Measurements from ENCODE around the gene FAM136A.
"Not testable (repeated sequence)": the region's sequence is repeated elsewhere in the genome, so short reads cannot be mapped to it uniquely, and the experiment has no call there.

The FAM136A gene

DNA sequence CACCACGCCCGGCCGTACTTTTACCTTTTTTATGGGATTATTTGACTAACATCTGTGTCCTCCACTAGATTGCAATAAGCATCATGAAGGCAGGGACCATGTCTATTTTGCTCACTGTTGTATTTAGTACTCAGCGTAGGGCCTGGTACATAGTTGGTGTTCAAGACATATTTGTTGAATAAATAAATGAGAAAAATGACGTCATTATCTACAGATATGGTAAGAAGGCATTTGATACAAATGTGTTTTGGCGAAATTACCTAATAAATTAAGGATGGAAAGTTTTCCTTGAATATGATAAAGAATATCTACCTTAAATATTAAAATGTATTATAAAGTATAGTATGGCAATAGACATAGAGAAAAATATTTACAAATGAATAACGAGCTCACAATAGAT is 24.0 kb upstream of the FAM136A start:
- no peak overlapping the region for H3K9ac ChIP-seq (ENCODE audit: low read length)
- no peaks in the 10 kb centered on the region for H3K9me3 ChIP-seq (ENCODE audit: control insufficient read depth, low read length)
- no peaks in the 10 kb centered on the region for H3K27me3 ChIP-seq (ENCODE audit: control insufficient read depth, insufficient read depth, low read length)
- peaks cover 6% of the 10 kb centered on the region for H3K4me1 ChIP-seq (ENCODE audit: control insufficient read depth, insufficient read depth, low read length)
- H3K4me3 ChIP-seq (ENCODE audit: low read length) = no peak overlapping the region
- no peaks in the 10 kb centered on the region for H3K36me3 ChIP-seq (ENCODE audit: control insufficient read depth, insufficient read depth, low read length)

DNA sequence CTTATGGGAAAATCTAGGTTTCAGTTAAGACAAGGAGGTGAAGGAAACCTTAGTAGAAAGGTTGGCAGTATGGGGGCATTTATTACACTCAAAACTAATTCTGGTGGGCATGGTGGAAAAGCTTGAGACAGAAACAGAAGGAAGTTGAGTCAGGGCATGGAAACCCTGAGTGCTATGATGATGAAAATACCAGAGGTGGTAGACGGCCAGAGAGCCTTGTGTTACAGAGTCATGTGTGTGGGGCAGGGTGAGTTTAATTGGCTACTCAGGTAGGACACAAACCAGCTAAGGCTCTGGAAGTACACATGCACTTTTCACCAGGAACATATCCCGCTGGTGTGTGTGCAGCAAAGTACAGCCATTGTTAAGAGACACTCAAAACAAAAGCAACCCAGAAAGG is 20.7 kb upstream of the FAM136A start:
- H3K9ac ChIP-seq (ENCODE audit: low read length) = no peak overlapping the region
- H3K9me3 ChIP-seq (ENCODE audit: control insufficient read depth, low read length) = no peaks in the 10 kb centered on the region
- no peaks in the 10 kb centered on the region for H3K36me3 ChIP-seq (ENCODE audit: control insufficient read depth, insufficient read depth, low read length)
- no peaks in the 10 kb centered on the region for H3K27me3 ChIP-seq (ENCODE audit: control insufficient read depth, insufficient read depth, low read length)
- H3K4me3 ChIP-seq (ENCODE audit: low read length) = no peak overlapping the region
- H3K4me1 ChIP-seq (ENCODE audit: control insufficient read depth, insufficient read depth, low read length) = no peaks in the 10 kb centered on the region

DNA sequence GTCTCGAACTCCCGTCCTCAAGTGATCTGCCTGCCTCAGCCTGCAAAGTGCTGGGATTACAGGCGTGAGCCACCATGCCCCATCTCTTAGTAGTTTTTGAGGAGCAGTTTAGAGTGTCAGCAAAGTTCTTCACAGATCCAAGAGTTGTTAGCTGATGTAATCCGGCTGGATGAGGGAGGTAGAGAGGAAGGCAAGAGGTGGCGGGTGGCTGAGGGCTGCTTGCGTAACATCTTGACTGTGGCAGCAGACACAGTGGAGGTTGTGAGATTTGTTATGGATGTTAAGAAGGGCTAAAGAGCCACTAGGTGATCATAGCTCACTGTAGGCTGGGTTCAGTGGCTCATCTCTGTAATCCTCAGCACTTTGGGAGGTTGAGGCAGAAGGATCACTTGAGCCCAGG is 19.5 kb upstream of the FAM136A start:
- no peak overlapping the region for H3K9ac ChIP-seq (ENCODE audit: low read length)
- H3K27me3 ChIP-seq (ENCODE audit: control insufficient read depth, insufficient read depth, low read length) = no peaks in the 10 kb centered on the region
- H3K9me3 ChIP-seq (ENCODE audit: control insufficient read depth, low read length) = no peaks in the 10 kb centered on the region
- H3K4me1 ChIP-seq (ENCODE audit: control insufficient read depth, insufficient read depth, low read length) = no peaks in the 10 kb centered on the region
- H3K4me3 ChIP-seq (ENCODE audit: low read length) = no peak overlapping the region
- H3K36me3 ChIP-seq (ENCODE audit: control insufficient read depth, insufficient read depth, low read length) = no peaks in the 10 kb centered on the region

DNA sequence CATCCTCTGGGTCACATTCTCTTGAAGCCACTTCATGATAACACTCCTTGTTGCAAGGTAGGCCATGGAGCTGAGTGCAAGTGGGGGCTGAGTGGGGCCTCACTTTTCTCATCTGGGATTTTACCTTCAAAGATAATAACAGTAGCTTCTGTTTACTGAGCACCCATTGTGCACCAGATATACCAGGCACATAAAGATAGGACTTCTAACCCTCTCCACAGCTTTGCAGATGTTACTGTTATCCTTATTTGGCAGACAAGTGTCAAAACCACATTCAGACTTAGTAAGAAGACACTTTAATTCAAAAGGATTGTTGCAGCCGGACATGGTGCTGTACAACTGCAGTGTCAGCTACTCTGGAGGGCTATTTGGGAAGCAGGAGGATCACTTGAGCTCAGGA is 12.8 kb upstream of the FAM136A start:
- Histone ChIP-seq H3K9me3 (ENCODE audit: control insufficient read depth, low read length) (no peaks in the 10 kb centered on the region), H3K4me1 (ENCODE audit: control insufficient read depth, insufficient read depth, low read length) (no peaks in the 10 kb centered on the region), H3K4me3 (ENCODE audit: low read length) (no peak overlapping the region), H3K27me3 (ENCODE audit: control insufficient read depth, insufficient read depth, low read length) (no peaks in the 10 kb centered on the region), H3K36me3 (ENCODE audit: control insufficient read depth, insufficient read depth, low read length) (no peaks in the 10 kb centered on the region), H3K9ac (ENCODE audit: low read length) (no peak overlapping the region)

DNA sequence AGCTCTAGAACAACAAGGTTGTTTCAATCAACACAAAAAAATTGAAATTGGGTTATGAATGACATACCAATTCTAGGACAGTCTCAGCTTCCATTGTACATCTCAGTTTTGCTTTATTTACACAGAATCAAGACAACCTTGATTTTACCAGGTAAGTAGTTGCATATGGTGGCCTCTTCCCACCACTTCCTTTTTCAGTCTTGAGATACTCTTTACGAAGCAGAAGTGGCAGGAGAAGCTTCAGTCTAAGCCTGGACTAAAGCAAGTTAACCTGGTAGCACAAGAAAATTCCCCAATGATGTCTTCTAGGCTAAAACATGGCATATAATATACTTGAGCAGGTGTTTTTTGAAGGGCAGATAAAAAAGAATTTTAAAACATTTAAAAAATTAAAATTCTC is 10.7 kb upstream of the FAM136A start:
- no peaks in the 10 kb centered on the region for H3K9me3 ChIP-seq (ENCODE audit: control insufficient read depth, low read length)
- no peak overlapping the region for H3K4me3 ChIP-seq (ENCODE audit: low read length)
- H3K4me1 ChIP-seq (ENCODE audit: control insufficient read depth, insufficient read depth, low read length) = no peaks in the 10 kb centered on the region
- no peaks in the 10 kb centered on the region for H3K27me3 ChIP-seq (ENCODE audit: control insufficient read depth, insufficient read depth, low read length)
- no peaks in the 10 kb centered on the region for H3K36me3 ChIP-seq (ENCODE audit: control insufficient read depth, insufficient read depth, low read length)
- no peak overlapping the region for H3K9ac ChIP-seq (ENCODE audit: low read length)

DNA sequence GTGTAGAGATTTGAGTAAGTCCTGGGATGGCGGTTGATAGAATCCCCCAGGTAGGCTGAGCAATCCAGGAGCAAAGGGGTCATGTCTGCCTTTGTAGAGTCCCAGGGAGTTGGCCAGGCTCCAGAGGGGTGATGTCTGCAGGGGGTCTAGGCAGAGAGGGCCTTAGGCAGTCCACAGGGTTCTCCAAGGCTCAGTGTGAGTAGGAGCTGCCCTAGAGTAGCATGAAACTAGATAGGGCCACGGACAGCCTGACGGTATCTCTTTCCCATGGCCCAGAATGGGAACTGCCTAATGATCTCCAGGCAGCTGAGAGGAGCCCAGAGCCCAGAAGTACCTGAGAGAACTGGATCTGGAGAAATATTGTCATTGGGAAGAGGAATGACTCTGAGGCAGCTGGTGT is 9.0 kb upstream of the FAM136A start:
- Histone ChIP-seq H3K9ac (ENCODE audit: low read length) (no peak overlapping the region), H3K4me1 (ENCODE audit: control insufficient read depth, insufficient read depth, low read length) (no peaks in the 10 kb centered on the region), H3K4me3 (ENCODE audit: low read length) (no peak overlapping the region), H3K9me3 (ENCODE audit: control insufficient read depth, low read length) (no peaks in the 10 kb centered on the region), H3K36me3 (ENCODE audit: control insufficient read depth, insufficient read depth, low read length) (no peaks in the 10 kb centered on the region), H3K27me3 (ENCODE audit: control insufficient read depth, insufficient read depth, low read length) (no peaks in the 10 kb centered on the region)

DNA sequence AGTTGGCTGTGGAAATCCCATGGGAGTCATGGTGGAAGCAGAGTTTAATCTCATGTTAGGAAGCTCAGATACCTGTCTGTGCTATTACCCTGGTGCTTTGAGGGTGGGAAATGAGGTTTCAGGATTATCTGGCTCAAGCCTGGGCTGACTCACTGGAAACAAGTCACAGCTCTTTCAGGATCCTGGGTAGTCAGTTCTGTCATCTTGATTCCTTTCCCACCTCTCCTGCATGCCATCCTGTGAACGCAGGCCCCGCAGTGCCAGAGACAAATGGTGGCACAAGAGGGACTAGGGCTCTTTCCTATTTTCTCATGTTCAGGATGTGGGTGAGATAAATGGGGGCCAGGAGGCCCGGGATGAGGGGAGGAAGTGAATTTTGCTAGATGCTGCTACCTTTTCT is 3.7 kb upstream of the FAM136A start:
- Histone ChIP-seq H3K4me3 (ENCODE audit: low read length) (no peak overlapping the region), H3K9me3 (ENCODE audit: control insufficient read depth, low read length) (no peaks in the 10 kb centered on the region), H3K9ac (ENCODE audit: low read length) (no peak overlapping the region), H3K36me3 (ENCODE audit: control insufficient read depth, insufficient read depth, low read length) (no peaks in the 10 kb centered on the region), H3K4me1 (ENCODE audit: control insufficient read depth, insufficient read depth, low read length) (peaks cover 3% of the 10 kb centered on the region), H3K27me3 (ENCODE audit: control insufficient read depth, insufficient read depth, low read length) (no peaks in the 10 kb centered on the region)

DNA sequence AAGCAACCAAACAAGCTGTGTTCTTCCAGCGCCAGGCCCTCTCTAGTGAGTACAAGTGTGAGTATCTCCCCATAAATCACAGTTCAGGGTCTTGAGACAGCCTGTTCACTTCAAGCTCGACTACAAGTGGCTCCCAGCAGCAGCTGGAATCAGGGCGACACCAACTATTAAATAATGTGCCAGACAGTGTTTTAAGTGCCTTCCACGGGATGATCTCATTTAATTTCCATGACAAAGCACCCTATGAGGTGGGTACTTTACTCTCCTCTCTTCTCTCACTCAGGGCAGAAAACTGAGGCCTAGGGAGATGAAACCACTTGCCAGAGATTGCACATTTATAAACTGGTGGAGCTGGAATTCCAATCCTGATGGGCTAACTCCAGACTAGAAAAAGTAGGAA is 2.6 kb upstream of the FAM136A start:
- Histone ChIP-seq H3K4me3 (ENCODE audit: low read length) (no peak overlapping the region), H3K27me3 (ENCODE audit: control insufficient read depth, insufficient read depth, low read length) (no peaks in the 10 kb centered on the region), H3K9me3 (ENCODE audit: control insufficient read depth, low read length) (no peaks in the 10 kb centered on the region), H3K36me3 (ENCODE audit: control insufficient read depth, insufficient read depth, low read length) (no peaks in the 10 kb centered on the region), H3K4me1 (ENCODE audit: control insufficient read depth, insufficient read depth, low read length) (peaks cover 3% of the 10 kb centered on the region), H3K9ac (ENCODE audit: low read length) (no peak overlapping the region)

DNA sequence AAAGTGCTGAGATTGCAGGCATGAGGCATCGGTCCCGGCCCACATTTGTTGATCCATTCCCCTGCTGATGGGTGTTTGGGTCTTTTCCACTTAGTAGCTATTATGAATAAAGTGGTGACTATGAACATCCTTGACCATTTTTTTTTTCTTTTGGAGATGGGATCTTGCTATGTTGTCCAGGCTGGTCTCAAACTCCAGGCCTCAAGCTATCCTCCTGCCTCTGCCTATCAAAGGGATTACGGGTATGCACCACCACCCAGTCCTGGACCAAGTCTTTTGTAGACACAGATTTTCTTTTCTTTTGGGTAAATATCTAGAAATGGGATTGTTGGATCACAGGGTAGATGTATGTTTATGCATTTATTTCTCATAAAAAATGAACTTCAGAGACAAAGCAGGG is 1.3 kb upstream of the FAM136A start:
- H3K36me3 ChIP-seq (ENCODE audit: control insufficient read depth, insufficient read depth, low read length) = no peaks in the 10 kb centered on the region
- no peaks in the 10 kb centered on the region for H3K27me3 ChIP-seq (ENCODE audit: control insufficient read depth, insufficient read depth, low read length)
- H3K9me3 ChIP-seq (ENCODE audit: control insufficient read depth, low read length) = no peaks in the 10 kb centered on the region
- H3K4me1 ChIP-seq (ENCODE audit: control insufficient read depth, insufficient read depth, low read length) = peaks cover 3% of the 10 kb centered on the region
- H3K4me3 ChIP-seq (ENCODE audit: low read length) = no peak overlapping the region
- H3K9ac ChIP-seq (ENCODE audit: low read length) = no peak overlapping the region

DNA sequence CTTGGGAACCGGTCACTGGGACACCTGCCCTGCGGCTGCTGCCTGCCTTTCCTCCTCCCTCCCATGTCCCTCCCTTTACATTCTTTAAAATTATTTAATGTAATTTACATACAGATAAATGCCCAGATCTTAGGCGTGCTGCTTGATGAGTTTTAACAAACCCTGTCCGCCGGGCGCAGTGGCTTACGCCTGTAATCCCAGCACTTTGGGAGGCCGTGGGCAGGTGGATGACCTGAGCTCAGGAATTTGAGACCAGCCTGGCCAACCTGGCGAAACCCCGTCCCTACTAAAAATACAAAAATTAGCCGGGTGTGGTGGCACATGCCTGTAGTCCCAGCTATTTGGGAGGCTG is 304 bp upstream of the FAM136A start:
- H3K36me3 ChIP-seq (ENCODE audit: control insufficient read depth, insufficient read depth, low read length); H3K4me1 ChIP-seq (ENCODE audit: control insufficient read depth, insufficient read depth, low read length); H3K9me3 ChIP-seq (ENCODE audit: control insufficient read depth, low read length); H3K27me3 ChIP-seq (ENCODE audit: control insufficient read depth, insufficient read depth, low read length); H3K4me3 ChIP-seq (ENCODE audit: low read length); H3K9ac ChIP-seq (ENCODE audit: low read length): not testable (repeated sequence)

DNA sequence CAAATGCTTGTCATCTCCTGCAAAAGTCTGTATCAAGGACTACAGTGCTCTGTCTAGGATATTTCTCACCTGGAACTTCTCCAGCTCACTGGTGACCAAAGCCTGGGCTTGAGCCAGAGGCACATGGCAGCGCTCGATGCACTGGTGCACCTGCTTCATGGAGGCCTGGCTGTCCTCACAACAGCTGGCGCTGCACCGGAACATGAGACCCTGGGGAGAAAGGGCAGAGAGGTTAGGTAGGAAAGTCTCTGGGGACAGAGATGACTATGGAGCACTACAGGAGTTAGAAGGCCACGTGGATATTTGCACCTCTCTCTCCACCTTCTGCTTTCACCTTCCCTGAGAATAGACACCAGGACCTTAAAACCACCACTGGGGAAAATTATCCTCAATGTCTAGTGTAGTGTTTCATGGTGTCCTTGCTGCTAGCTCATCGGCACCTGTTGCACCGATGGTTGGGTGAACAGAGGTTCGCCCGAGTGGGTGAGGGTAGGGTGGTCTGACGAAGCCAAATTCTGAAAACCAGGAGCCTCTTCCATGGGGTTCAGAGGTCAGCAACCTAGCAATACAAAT is 1.0 kb downstream of the FAM136A start:
- peak overlapping the region; percentile 75 for H3K4me3 ChIP-seq (ENCODE audit: low read length)
- H3K36me3 ChIP-seq (ENCODE audit: control insufficient read depth, insufficient read depth, low read length) = no peaks in the 10 kb centered on the region
- no peaks in the 10 kb centered on the region for H3K9me3 ChIP-seq (ENCODE audit: control insufficient read depth, low read length)
- no peaks in the 10 kb centered on the region for H3K27me3 ChIP-seq (ENCODE audit: control insufficient read depth, insufficient read depth, low read length)
- H3K9ac ChIP-seq (ENCODE audit: low read length) = peak overlapping the region; percentile 88
- peaks cover 3% of the 10 kb centered on the region for H3K4me1 ChIP-seq (ENCODE audit: control insufficient read depth, insufficient read depth, low read length)

DNA sequence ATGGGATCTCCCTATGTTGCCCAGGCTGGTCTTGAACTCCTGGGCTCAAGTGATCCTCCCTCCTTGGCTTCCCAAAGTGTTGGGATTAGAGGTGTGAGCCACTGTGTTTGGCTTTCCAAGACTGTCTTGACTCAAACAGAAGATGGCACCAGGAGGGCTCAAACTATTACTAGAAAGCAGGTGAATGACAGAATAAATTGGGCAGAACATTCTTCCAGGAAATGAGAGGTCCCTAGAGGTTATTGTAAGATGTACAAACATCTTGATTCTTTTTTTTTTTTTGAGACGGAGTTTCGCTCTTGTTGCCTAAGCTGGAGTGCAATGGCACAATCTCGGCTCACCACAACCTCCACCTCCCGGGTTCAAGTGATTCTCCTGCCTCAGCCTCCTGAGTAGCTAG is 4.0 kb downstream of the FAM136A start:
- not testable (repeated sequence) for H3K36me3 ChIP-seq (ENCODE audit: control insufficient read depth, insufficient read depth, low read length); H3K9me3 ChIP-seq (ENCODE audit: control insufficient read depth, low read length); H3K9ac ChIP-seq (ENCODE audit: low read length); H3K4me3 ChIP-seq (ENCODE audit: low read length); H3K27me3 ChIP-seq (ENCODE audit: control insufficient read depth, insufficient read depth, low read length); H3K4me1 ChIP-seq (ENCODE audit: control insufficient read depth, insufficient read depth, low read length)

DNA sequence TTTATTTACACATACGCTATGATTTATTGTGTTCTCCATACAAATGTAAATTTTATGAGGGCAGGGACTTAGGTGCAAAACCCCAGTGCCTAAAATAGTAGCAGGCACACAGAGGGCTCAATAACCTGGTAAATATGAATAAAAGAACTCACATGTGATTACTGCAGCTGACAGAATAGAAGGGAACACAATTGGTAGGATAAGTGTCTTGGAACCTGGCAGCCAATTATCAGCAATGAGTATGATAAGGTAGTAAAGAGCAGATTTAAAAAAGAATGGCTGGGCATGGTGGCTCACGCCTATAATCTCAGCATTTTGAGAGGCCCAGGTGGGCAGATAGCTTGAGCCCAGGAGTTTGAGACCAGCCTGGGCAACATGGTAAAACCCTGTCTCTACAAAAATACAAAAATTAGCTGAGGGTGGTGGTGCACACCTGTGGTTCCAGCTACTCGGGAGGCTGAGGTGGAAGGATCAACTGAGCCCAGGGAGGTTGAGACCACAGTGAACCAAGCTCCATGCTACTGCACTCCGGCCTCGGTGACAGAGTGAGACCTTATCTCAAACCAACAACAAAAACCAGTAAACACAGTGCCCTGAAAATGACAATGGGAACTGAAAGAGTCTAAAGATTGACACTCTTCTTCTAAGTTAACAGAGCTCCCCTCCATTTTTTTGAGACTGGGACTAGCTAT is 18.2 kb downstream of the FAM136A start:
- H3K27me3 ChIP-seq (ENCODE audit: control insufficient read depth, insufficient read depth, low read length) = no peaks in the 10 kb centered on the region
- H3K9me3 ChIP-seq (ENCODE audit: control insufficient read depth, low read length) = no peaks in the 10 kb centered on the region
- peaks cover 4% of the 10 kb centered on the region for H3K4me1 ChIP-seq (ENCODE audit: control insufficient read depth, insufficient read depth, low read length)
- H3K36me3 ChIP-seq (ENCODE audit: control insufficient read depth, insufficient read depth, low read length) = peaks cover 7% of the 10 kb centered on the region
- no peak overlapping the region for H3K9ac ChIP-seq (ENCODE audit: low read length)
- H3K4me3 ChIP-seq (ENCODE audit: low read length) = no peak overlapping the region
